ENCODE data around the gene GABARAP.

GRCh38 chr17:7220593-7221277 lies 21.5 kb downstream of the GABARAP start:
- no peak for TF ChIP-seq POLR2A (IDR thresholded peaks at IDR 0.05; ENCODE audit: low read length)
- TF ChIP-seq GATA1 (IDR thresholded peaks at IDR 0.05; ENCODE audit: low read depth, low read length) = no peak

Measured in erythroblast (primary cell).